Left ventricle myocardium inferior (tissue), 1 donor: ENCODE measurements around the gene DGCR2. TPM values are rescaled to one million over a fixed set of nuclear protein-coding genes. Genes with fewer than 3 reads are reported as not detected.

ENCODE experiments used
- DNase-seq: peaks from one replicate; pipeline ENCODE4 v3.0.0-alpha.2; 2020
- H3K27ac ChIP-seq: fragments of 200-600 bp; replicated peaks from 2 replicates; pipeline ENCODE4 v1.8.0; 2021
- H3K27me3 ChIP-seq: fragments of 200-600 bp; 2 replicates; pipeline ENCODE4 v1.8.0; 2021; ENCODE audit warnings: low read depth
- H3K36me3 ChIP-seq: fragments of 200-600 bp; 2 replicates; pipeline ENCODE4 v1.8.0; 2021
- H3K4me1 ChIP-seq: fragments of 200-600 bp; 2 replicates; pipeline ENCODE4 v1.8.0; 2021
- H3K4me3 ChIP-seq: fragments of 200-600 bp; 2 replicates; pipeline ENCODE4 v1.8.0; 2021; ENCODE audit warnings: mild to moderate bottlenecking, moderate library complexity
- H3K9me3 ChIP-seq: fragments of 200-600 bp; replicated peaks from 2 replicates; pipeline ENCODE4 v1.8.0; 2021
- CTCF ChIP-seq: fragments of 200-600 bp; IDR thresholded peaks from 2 replicates; pipeline ENCODE4 v1.8.0; 2021; ENCODE audit warnings: antibody characterized with exemption, mild to moderate bottlenecking, borderline replicate concordance
- intact Hi-C: fragments of 100-400 bp; cut with micrococcal nuclease; formaldehyde crosslinking; loops from one replicate; pipeline ENCODE4 v1.11.0; 2022
- total RNA-seq: library from RNA; stranded (reverse); fragmentation: NEBNext Ultra II Directional; extraction: Animal tissue kit (Norgen Biotek cat#: 25700); gene quantifications from one replicate; pipeline ENCODE4 v1.2.1, GENCODE V29; 2021
- donor health status: DM: no; HTN: yes; CAD: no; lungs with severe emphysema.

Gene DGCR2
- total RNA-seq, 1 donor from 2014 or later, result 33.0 TPM

GRCh38 chr22:19151329-19152191 is 29.3 kb upstream of the DGCR2 start:
- intact Hi-C loops, result no loop called here

GRCh38 chr22:19150482-19151328 is 28.5 kb upstream of the DGCR2 start:
- DNase-seq, result no peak
- no peaks in the 10 kb centered on the region for H3K9me3 ChIP-seq
- intact Hi-C loops, result no loop called here
- H3K27ac ChIP-seq, result no peak overlapping the region
- no peaks in the 10 kb centered on the region for H3K36me3 ChIP-seq
- no peak overlapping the region for H3K4me3 ChIP-seq
- H3K4me1 ChIP-seq, result peaks cover 11% of the 10 kb centered on the region
- peaks cover 84% of the 10 kb centered on the region for H3K27me3 ChIP-seq
- no peak for TF ChIP-seq CTCF

More at GRCh38 chr22:19151329-19152191, 29.3 kb upstream of the DGCR2 start:
- H3K4me1 ChIP-seq, result peaks cover 11% of the 10 kb centered on the region
- no peak for DNase-seq
- peaks cover 92% of the 10 kb centered on the region for H3K27me3 ChIP-seq
- no peak overlapping the region for H3K4me3 ChIP-seq
- TF ChIP-seq CTCF, result no peak
- no peak overlapping the region for H3K27ac ChIP-seq
- H3K9me3 ChIP-seq, result no peaks in the 10 kb centered on the region
- no peaks in the 10 kb centered on the region for H3K36me3 ChIP-seq

- H3K4me3 ChIP-seq, result peak within 1 kb of the TSS; percentile 50
- intact Hi-C loops, result no loop called here
- H3K36me3 ChIP-seq, result no peaks in the 10 kb centered on the region
- H3K27ac ChIP-seq, result no peak within 1 kb of the TSS
- peaks cover 11% of the 10 kb centered on the region for H3K4me1 ChIP-seq
- DNase-seq, result no peak
- no peak for TF ChIP-seq CTCF
- H3K27me3 ChIP-seq, result peaks cover 77% of the 10 kb centered on the region
- H3K9me3 ChIP-seq, result no peaks in the 10 kb centered on the region
Measured at GRCh38 chr22:19149991-19150390, 27.8 kb upstream of the DGCR2 start, which contains the start of gene GSC2. TSS of gene GSC2 (minus strand) at chr22:19150292. CDS start at chr22:19150283, 9 bp downstream.

- Histone ChIP-seq H3K4me1 (peaks cover 13% of the 10 kb centered on the region), H3K27ac (no peak overlapping the region), H3K4me3 (peak overlapping the region; percentile 50), H3K27me3 (peaks cover 72% of the 10 kb centered on the region), H3K9me3 (no peaks in the 10 kb centered on the region), H3K36me3 (no peaks in the 10 kb centered on the region)
- intact Hi-C loops, result no loop called here
- TF ChIP-seq CTCF, result no peak
- no peak for DNase-seq
Measured at GRCh38 chr22:19149047-19149883, 27.1 kb upstream of the DGCR2 start.

- H3K27ac ChIP-seq, result no peak overlapping the region
- H3K9me3 ChIP-seq, result no peaks in the 10 kb centered on the region
- intact Hi-C loops, result no loop called here
- no peak overlapping the region for H3K4me3 ChIP-seq
- H3K4me1 ChIP-seq, result peaks cover 20% of the 10 kb centered on the region
- TF ChIP-seq CTCF, result no peak
- DNase-seq, result no peak
- H3K27me3 ChIP-seq, result peaks cover 65% of the 10 kb centered on the region
- no peaks in the 10 kb centered on the region for H3K36me3 ChIP-seq
Measured at GRCh38 chr22:19148417-19149046, 26.3 kb upstream of the DGCR2 start.
